Retinal pigment epithelial cell (primary cell): Measurements from ENCODE around the gene MID1IP1.

Experiments used
- DNase-seq: peaks from one replicate; pipeline ENCODE4 v3.0.0-alpha.2; 2010; ENCODE audit warnings: low read depth
- H3K4me3 ChIP-seq: 2 replicates; pipeline ENCODE4 v1.5.1; 2011; ENCODE audit warnings: mild to moderate bottlenecking, low read length, control low read depth, moderate library complexity
- TF ChIP-seq, protein P1 (sequence below): conservative IDR thresholded peaks from 2 replicates; pipeline ENCODE4 v1.5.1; 2011; ENCODE audit warnings: low read depth, low read length, control low read depth, inconsistent platforms

The MID1IP1 gene, protein sequence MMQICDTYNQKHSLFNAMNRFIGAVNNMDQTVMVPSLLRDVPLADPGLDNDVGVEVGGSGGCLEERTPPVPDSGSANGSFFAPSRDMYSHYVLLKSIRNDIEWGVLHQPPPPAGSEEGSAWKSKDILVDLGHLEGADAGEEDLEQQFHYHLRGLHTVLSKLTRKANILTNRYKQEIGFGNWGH

GRCh38 chrX:38800981-38801845, at the start of gene MID1IP1:
TSS of gene MID1IP1 (plus strand) at chrX:38801459. CDS start at chrX:38804947, 3,488 bp downstream.
- TF ChIP-seq, protein P1, sequence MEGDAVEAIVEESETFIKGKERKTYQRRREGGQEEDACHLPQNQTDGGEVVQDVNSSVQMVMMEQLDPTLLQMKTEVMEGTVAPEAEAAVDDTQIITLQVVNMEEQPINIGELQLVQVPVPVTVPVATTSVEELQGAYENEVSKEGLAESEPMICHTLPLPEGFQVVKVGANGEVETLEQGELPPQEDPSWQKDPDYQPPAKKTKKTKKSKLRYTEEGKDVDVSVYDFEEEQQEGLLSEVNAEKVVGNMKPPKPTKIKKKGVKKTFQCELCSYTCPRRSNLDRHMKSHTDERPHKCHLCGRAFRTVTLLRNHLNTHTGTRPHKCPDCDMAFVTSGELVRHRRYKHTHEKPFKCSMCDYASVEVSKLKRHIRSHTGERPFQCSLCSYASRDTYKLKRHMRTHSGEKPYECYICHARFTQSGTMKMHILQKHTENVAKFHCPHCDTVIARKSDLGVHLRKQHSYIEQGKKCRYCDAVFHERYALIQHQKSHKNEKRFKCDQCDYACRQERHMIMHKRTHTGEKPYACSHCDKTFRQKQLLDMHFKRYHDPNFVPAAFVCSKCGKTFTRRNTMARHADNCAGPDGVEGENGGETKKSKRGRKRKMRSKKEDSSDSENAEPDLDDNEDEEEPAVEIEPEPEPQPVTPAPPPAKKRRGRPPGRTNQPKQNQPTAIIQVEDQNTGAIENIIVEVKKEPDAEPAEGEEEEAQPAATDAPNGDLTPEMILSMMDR, result no peak
- H3K4me3 ChIP-seq, result peak within 1 kb of the TSS; percentile 60

DNA sequence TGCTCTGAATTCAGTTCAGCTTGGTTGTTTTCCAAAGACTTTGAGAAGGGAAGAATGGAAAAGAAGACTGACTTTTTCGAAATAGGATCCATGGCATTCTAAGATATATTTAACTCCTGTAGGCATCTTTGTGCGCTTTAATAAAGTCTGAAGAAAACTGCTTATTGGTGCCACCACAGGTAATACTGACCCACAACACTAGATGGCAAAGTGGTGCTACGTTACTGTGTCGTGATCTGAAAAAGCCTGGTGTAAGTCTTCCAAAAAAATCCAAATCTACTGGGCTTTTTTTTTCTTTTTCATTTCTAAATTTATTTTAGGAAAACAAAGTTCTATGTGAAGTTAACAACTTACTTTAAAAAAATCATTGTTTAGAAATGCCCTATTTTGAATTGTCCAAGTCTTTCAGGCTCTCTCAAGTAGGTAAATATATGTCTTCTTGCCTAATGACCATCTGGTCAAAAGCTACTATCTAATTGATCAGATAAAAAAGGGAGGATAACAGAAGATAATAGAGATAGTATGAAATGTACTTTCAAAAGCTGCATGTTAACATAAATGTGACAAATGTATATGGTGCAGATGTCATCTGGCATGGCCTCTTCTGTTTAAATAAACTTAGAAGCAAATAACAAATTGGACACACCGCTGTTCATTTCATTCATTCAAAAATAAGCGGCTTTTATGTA, 47.0 kb upstream of the MID1IP1 start:
- DNase-seq, result peak; percentile 10
- TF ChIP-seq, protein P1, result peak; percentile 65
- H3K4me3 ChIP-seq, result no peak overlapping the region

More at GRCh38 chrX:38800981-38801845, at the start of gene MID1IP1:
- DNase-seq, result peak; percentile 71

- no peak overlapping the region for H3K4me3 ChIP-seq
- DNase-seq, result no peak
- TF ChIP-seq, protein P1, result no peak
Measured at GRCh38 chrX:38754818-38755718, 46.2 kb upstream of the MID1IP1 start.

DNA sequence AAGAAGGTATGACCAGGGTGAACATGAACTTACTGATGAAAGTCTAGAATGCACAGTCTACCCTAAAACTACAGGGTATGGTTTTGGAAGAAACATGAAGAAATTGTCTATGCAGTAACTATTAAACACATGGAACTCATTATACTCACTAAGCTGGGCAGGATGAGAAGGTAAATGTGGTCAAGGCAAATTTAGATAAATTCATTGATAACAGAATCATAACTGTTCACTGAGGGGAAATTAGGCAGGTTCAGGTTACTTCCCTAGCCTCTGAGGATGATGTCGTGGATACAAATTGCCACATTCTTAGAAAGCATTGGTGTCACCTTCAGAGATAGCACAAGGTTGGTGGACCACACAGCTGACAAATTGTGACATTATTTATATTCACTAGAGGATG, 40.4 kb upstream of the MID1IP1 start:
- no peak for DNase-seq
- TF ChIP-seq, protein P1, result no peak
- no peak overlapping the region for H3K4me3 ChIP-seq

DNA sequence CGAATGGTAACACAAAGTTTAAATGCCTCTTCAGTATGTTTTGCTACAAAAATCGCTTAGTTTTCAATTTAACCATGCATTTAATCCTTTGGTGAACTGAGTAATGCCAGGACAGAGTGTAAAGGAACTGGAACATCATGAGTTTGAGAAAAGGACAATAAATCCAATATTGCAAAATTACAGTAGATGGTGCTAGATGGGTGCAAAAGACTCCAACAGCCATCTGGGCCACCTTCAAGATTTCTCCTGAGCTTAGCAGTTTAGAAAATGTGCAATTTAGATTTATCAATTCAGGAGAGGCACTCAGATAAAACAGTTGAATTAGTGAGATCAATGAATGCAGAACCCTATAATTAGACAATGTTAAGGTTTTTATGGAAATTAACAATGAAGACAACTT, 33.2 kb upstream of the MID1IP1 start:
- H3K4me3 ChIP-seq, result no peak overlapping the region
- DNase-seq, result no peak
- TF ChIP-seq, protein P1, result no peak

DNA sequence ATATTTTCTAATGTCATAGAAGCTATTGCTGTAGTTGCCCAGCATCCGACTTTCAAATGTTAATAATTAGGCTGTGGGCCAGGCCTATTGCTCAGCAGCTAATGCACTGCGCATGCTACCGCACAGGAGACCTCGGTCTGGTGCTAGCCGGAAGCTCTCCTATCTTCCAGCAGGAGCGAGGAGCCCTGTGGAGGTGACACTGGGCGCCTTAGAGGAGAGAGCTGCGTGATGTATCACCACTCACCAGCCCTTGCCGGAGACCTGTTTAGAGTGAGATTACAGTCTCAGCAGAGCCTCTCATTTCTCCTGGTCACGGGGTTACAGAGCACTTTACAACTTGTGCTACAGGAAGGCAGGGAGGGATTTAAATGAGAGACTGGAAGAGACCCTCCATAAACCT, 31.1 kb upstream of the MID1IP1 start:
- TF ChIP-seq, protein P1, result no peak
- H3K4me3 ChIP-seq, result no peak overlapping the region
- no peak for DNase-seq
